Breast epithelium (tissue), 4 donors: ENCODE measurements around the gene KCNH2. TPM values are rescaled to one million over a fixed set of nuclear protein-coding genes. Genes with fewer than 3 reads are reported as not detected.

Experiments used
- DNase-seq, 2 donors: peaks; one replicate each; pipeline ENCODE4 v3.0.0-alpha.2; 2019; ENCODE audit warnings: low spot score in 2 of 2
- H3K27ac ChIP-seq, 2 donors: fragments of 200-600 bp; sonication (generic) in 1 of 2; one replicate each; pipeline ENCODE4 v1.5.1; 2016 to 2019; ENCODE audit warnings: mild to moderate bottlenecking in 1 of 2
- H3K27me3 ChIP-seq, 2 donors: fragments of 200-600 bp; sonication (generic) in 1 of 2; one replicate each; pipeline versions ENCODE4 v1.5.1 to v1.6.0; 2017 to 2019; ENCODE audit warnings: control low read depth in 1 of 2, mild to moderate bottlenecking in 1 of 2
- H3K36me3 ChIP-seq: fragments of 200-600 bp; one replicate; pipeline ENCODE4 v1.5.1; 2019
- H3K4me1 ChIP-seq, 2 donors: fragments of 200-600 bp; sonication (generic); one replicate each; pipeline ENCODE4 v1.5.1; 2016 to 2019; ENCODE audit warnings: control low read depth in 1 of 2
- H3K4me3 ChIP-seq, 3 donors: fragments of 200-600 bp; sonication (generic); 1 replicate in 2 of 3; 2 replicates in 1 of 3; pipeline ENCODE4 v1.5.1; 2016 to 2019; ENCODE audit warnings: mild to moderate bottlenecking in 3 of 3, moderate library complexity in 2 of 3
- H3K9me3 ChIP-seq, 2 donors: fragments of 200-600 bp; sonication (generic) in 1 of 2; one replicate each; pipeline ENCODE4 v1.5.1; 2016 to 2019; ENCODE audit warnings: control low read depth in 1 of 2
- POLR2A ChIP-seq: fragments of 450-650 bp; IDR thresholded peaks from one replicate; pipeline ENCODE4 v1.6.1; 2016; ENCODE audit warnings: antibody characterized with exemption, mild to moderate bottlenecking, moderate library complexity
- POLR2AphosphoS5 ChIP-seq, 3 donors: sonication (generic); formaldehyde crosslinking; IDR thresholded peaks; one replicate each; pipeline ENCODE4 v1.6.1; 2017; ENCODE audit warnings: antibody characterized with exemption in 3 of 3
- intact Hi-C: fragments of 100-400 bp; cut with DNase I; formaldehyde crosslinking; loops from one replicate; pipeline ENCODE4 v1.15.1; 2023; ENCODE audit warnings: low total_unique reads
- total RNA-seq, 3 donors: library from RNA; depleted of rRNA; stranded (reverse); fragments of >200 nt; gene quantifications; one replicate each; pipeline ENCODE4 v1.1.0, GENCODE V29; 2016
- TF ChIP-seq, protein P1 (sequence below), 3 donors: fragments of 450-650 bp; IDR thresholded peaks; one replicate each; pipeline ENCODE4 v1.5.1; 2016 to 2017; ENCODE audit warnings: antibody characterized with exemption in 3 of 3, mild to moderate bottlenecking in 3 of 3, moderate library complexity in 3 of 3

Gene KCNH2
- total RNA-seq, 3 donors from 2014 or later, result under 0.01 to 0.29 (median 0.16) TPM

DNA sequence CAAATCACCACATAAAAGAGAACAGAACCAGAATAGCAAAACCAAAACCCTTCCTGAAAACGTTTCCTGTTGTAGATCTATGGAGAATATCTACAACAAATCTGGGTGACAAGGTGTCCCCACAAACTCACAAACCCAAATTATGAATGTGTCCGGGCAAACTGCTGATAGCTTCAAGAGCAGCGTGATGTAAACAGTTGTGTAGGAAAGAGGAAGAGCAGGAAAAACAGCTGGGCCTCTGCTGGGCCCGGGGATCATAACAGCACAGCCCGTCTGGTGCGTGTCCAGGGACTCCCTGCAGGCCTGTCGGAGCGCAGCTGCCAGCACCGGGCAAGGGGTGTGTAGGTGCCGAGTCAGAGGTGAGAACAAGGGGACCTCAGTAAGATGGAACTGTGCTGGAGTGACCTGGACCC is 53.7 kb downstream of the KCNH2 start:
- intact Hi-C loops, result no loop called here

DNA sequence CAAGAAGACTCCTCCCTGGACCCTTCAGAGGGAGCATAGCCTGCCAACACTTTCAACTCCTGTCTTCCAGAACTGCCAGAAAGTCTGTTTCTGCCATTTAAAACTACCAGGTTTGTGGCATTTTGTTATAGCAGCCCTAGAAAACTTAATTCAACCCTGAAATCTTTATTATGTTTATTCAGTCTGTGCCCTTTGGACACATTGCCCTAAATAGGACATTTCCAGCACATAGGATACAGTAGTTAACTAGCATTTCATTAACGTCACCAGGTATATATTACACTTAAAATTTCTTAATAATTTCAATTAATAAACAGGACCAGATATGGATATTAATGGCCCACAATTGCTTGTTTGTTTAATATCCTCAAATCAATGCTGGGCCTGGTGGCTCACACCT is 54.3 kb downstream of the KCNH2 start:
- no peaks in the 10 kb centered on the region for H3K9me3 ChIP-seq
- no peaks in the 10 kb centered on the region for H3K36me3 ChIP-seq
- no peaks in the 10 kb centered on the region for H3K4me1 ChIP-seq
- no peaks in the 10 kb centered on the region for H3K27me3 ChIP-seq
- no peak for DNase-seq
- intact Hi-C loops, result no loop called here
- TF ChIP-seq, protein P1, sequence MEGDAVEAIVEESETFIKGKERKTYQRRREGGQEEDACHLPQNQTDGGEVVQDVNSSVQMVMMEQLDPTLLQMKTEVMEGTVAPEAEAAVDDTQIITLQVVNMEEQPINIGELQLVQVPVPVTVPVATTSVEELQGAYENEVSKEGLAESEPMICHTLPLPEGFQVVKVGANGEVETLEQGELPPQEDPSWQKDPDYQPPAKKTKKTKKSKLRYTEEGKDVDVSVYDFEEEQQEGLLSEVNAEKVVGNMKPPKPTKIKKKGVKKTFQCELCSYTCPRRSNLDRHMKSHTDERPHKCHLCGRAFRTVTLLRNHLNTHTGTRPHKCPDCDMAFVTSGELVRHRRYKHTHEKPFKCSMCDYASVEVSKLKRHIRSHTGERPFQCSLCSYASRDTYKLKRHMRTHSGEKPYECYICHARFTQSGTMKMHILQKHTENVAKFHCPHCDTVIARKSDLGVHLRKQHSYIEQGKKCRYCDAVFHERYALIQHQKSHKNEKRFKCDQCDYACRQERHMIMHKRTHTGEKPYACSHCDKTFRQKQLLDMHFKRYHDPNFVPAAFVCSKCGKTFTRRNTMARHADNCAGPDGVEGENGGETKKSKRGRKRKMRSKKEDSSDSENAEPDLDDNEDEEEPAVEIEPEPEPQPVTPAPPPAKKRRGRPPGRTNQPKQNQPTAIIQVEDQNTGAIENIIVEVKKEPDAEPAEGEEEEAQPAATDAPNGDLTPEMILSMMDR (IDR thresholded peaks at IDR 0.05), result no peak
- TF ChIP-seq POLR2A, result no peak
- TF ChIP-seq POLR2AphosphoS5 (IDR thresholded peaks at IDR 0.05), result no peak
- no peak overlapping the region for H3K4me3 ChIP-seq
- H3K27ac ChIP-seq, result no peak overlapping the region

More for the DNA sequence above, 53.7 kb downstream of the KCNH2 start:
- Histone ChIP-seq H3K4me1 (no peaks in the 10 kb centered on the region), H3K27me3 (no peaks in the 10 kb centered on the region), H3K4me3 (no peak overlapping the region), H3K9me3 (no peaks in the 10 kb centered on the region), H3K36me3 (no peaks in the 10 kb centered on the region), H3K27ac (no peak overlapping the region)
- TF ChIP-seq POLR2AphosphoS5 (IDR thresholded peaks at IDR 0.05), result no peak
- TF ChIP-seq, protein P1 (IDR thresholded peaks at IDR 0.05), result no peak
- TF ChIP-seq POLR2A, result no peak
- no peak for DNase-seq

- no peaks in the 10 kb centered on the region for H3K9me3 ChIP-seq
- no peaks in the 10 kb centered on the region for H3K4me1 ChIP-seq
- intact Hi-C loops, result no loop called here
- H3K36me3 ChIP-seq, result no peaks in the 10 kb centered on the region
- H3K27ac ChIP-seq, result no peak overlapping the region
- H3K27me3 ChIP-seq, result no peaks in the 10 kb centered on the region
- DNase-seq, result no peak
- TF ChIP-seq POLR2AphosphoS5 (IDR thresholded peaks at IDR 0.05), result no peak
- TF ChIP-seq, protein P1 (IDR thresholded peaks at IDR 0.05), result no peak
- no peak for TF ChIP-seq POLR2A
- no peak overlapping the region for H3K4me3 ChIP-seq
These were observed 54.9 kb downstream of the KCNH2 start for GRCh38 chr7:150923196-150923595.

GRCh38 chr7:150919160-150919559 is 59.0 kb downstream of the KCNH2 start:
- no peaks in the 10 kb centered on the region for H3K9me3 ChIP-seq
- DNase-seq, result no peak
- intact Hi-C loops, result no loop called here
- no peak overlapping the region for H3K4me3 ChIP-seq
- no peaks in the 10 kb centered on the region for H3K27me3 ChIP-seq
- TF ChIP-seq, protein P1 (IDR thresholded peaks at IDR 0.05), result no peak
- no peak for TF ChIP-seq POLR2A
- TF ChIP-seq POLR2AphosphoS5 (IDR thresholded peaks at IDR 0.05), result no peak
- H3K4me1 ChIP-seq, result no peaks in the 10 kb centered on the region
- no peak overlapping the region for H3K27ac ChIP-seq
- no peaks in the 10 kb centered on the region for H3K36me3 ChIP-seq

DNA sequence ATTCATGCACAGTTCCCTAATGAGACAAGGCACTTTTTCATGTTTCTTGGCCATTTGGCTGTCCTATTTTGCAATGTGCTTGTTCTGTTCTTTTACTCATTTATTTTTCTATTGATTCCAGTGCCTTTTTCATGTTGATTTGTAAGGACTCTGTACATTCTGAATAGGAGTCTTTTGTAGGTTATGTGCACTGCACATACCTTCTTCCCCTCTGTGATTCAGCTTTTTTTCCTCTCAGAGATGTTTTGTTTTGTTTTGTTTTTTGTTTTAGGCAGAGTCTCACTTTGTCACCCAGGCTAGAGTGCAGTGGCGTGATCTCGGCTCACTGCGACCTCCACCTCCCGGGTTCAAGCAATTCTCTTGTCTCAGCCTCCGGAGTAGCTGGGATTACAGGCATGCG is 59.7 kb downstream of the KCNH2 start:
- no peak for DNase-seq
- H3K4me3 ChIP-seq, result no peak overlapping the region
- H3K27me3 ChIP-seq, result no peaks in the 10 kb centered on the region

More for the DNA sequence above, 59.7 kb downstream of the KCNH2 start:
- H3K36me3 ChIP-seq, result no peaks in the 10 kb centered on the region
- intact Hi-C loops, result no loop called here
- no peaks in the 10 kb centered on the region for H3K9me3 ChIP-seq
- TF ChIP-seq, protein P1 (IDR thresholded peaks at IDR 0.05), result no peak
- no peak for TF ChIP-seq POLR2A
- TF ChIP-seq POLR2AphosphoS5 (IDR thresholded peaks at IDR 0.05), result no peak
- no peaks in the 10 kb centered on the region for H3K4me1 ChIP-seq
- no peak overlapping the region for H3K27ac ChIP-seq
